Common myeloid progenitor, CD34-positive (primary cell): ENCODE measurements around the gene CYP39A1.

Experiments
- CTCF ChIA-PET: fragments of 350-600 bp; sonication (Branson Sonifier 250); formaldehyde crosslinking; loops from one replicate; lab custom pipeline; 2021; ENCODE audit warnings: antibody characterized with exemption; lab: Charles Lee
- POLR2A ChIA-PET: fragments of 350-600 bp; sonication (Branson Sonifier 250); formaldehyde crosslinking; loops from one replicate; lab custom pipeline; 2021; ENCODE audit warnings: antibody characterized with exemption; lab: Charles Lee
- DNase-seq, 3 donors: peaks; one replicate each; pipeline versions ENCODE4 v3.0.0 to v3.0.0-alpha.2; 2013
- H3K27ac ChIP-seq, 2 experiments: 1 replicate in 1 of 2; 2 replicates in 1 of 2; pipeline ENCODE4 v1.7.0; 2013; ENCODE audit warnings: inconsistent platforms in 2 of 2, low read length in 2 of 2, mild to moderate bottlenecking in 2 of 2, low read depth in 1 of 2, moderate library complexity in 1 of 2; ENCODE audit not compliant: severe bottlenecking in 2 of 2, insufficient read depth in 1 of 2, poor library complexity in 1 of 2
- H3K27me3 ChIP-seq, 5 experiments: replicated peaks in 2 of 5; 1 replicate in 3 of 5; 2 replicates in 2 of 5; pipeline versions ENCODE4 v1.6.1 to v1.7.0; 2013; ENCODE audit warnings: low read length in 4 of 5, mild to moderate bottlenecking in 2 of 5, moderate library complexity in 2 of 5, inconsistent platforms in 1 of 5; ENCODE audit not compliant: insufficient read depth in 5 of 5, control insufficient read depth in 4 of 5
- H3K36me3 ChIP-seq, 4 experiments: 1 replicate in 2 of 4; 2 replicates in 2 of 4; pipeline versions ENCODE4 v1.6.1 to v1.7.0; 2013; ENCODE audit warnings: low read length in 3 of 4, control low read depth in 1 of 4, mild to moderate bottlenecking in 1 of 4; ENCODE audit not compliant: control insufficient read depth in 4 of 4, insufficient read depth in 4 of 4
- H3K4me1 ChIP-seq, 4 experiments: 1 replicate in 3 of 4; 2 replicates in 1 of 4; pipeline versions ENCODE4 v1.6.1 to v1.7.1; 2013; ENCODE audit warnings: low read length in 3 of 4, mild to moderate bottlenecking in 3 of 4, control low read depth in 1 of 4, inconsistent platforms in 1 of 4, moderate library complexity in 1 of 4; ENCODE audit not compliant: control insufficient read depth in 4 of 4, insufficient read depth in 4 of 4; ENCODE audit errors: control extremely low read depth in 1 of 4
- H3K4me3 ChIP-seq, 7 experiments: 1 replicate in 4 of 7; 2 replicates in 3 of 7; pipeline versions ENCODE4 v1.5.1 to v1.7.0; 2013; ENCODE audit warnings: mild to moderate bottlenecking in 7 of 7, low read length in 6 of 7, moderate library complexity in 6 of 7, inconsistent platforms in 2 of 7, low read depth in 2 of 7, control low read depth in 1 of 7; ENCODE audit not compliant: insufficient read depth in 4 of 7, control insufficient read depth in 1 of 7; ENCODE audit errors: extremely low read depth in 1 of 7
- H3K9me3 ChIP-seq, 5 experiments: 1 replicate in 4 of 5; 2 replicates in 1 of 5; pipeline versions ENCODE4 v1.6.1 to v1.7.1; 2013; ENCODE audit warnings: low read length in 4 of 5, mild to moderate bottlenecking in 2 of 5, inconsistent platforms in 1 of 5, low read depth in 1 of 5, moderate library complexity in 1 of 5; ENCODE audit not compliant: control insufficient read depth in 4 of 5, insufficient read depth in 2 of 5; ENCODE audit errors: control extremely low read depth in 1 of 5
- WGBS: methylation state at CpG from one replicate; pipeline ENCODE4 v1.1.5; 2013; ENCODE audit not compliant: insufficient coverage; 5-methylcytosine and 5-hydroxymethylcytosine counted together

The CYP39A1 gene

GRCh38 chr6:46526607-46527006 is 126.0 kb downstream of the CYP39A1 start:
- no peak overlapping the region for H3K27ac ChIP-seq
- H3K4me1 ChIP-seq, result no peaks in the 10 kb centered on the region
- no peak overlapping the region for H3K4me3 ChIP-seq
- no peaks in the 10 kb centered on the region for H3K9me3 ChIP-seq
- 90% methylated on average over 1 of the region's 2 CpGs for WGBS
- POLR2A ChIA-PET, result no interaction called here
- no peaks in the 10 kb centered on the region for H3K27me3 ChIP-seq
- DNase-seq, result no peak
- CTCF ChIA-PET, result interaction anchor here (0.8 to 1.7 kb wide), 3 partner anchors 9 to 16 kb away, joined by 3 to 4 read pairs (median 3); no protein-coding TSS in a partner anchor
- H3K36me3 ChIP-seq, result no peaks in the 10 kb centered on the region

- Histone ChIP-seq H3K27ac (no peak overlapping the region), H3K9me3 (no peaks in the 10 kb centered on the region), H3K4me1 (no peaks in the 10 kb centered on the region), H3K27me3 (no peaks in the 10 kb centered on the region), H3K4me3 (no peak overlapping the region), H3K36me3 (no peaks in the 10 kb centered on the region)
- ChIA-PET CTCF (interaction anchor here (1.7 kb wide), 1 partner anchor 12 kb away, joined by 4 read pairs; no protein-coding TSS in a partner anchor), POLR2A (no interaction called here)
- DNase-seq, result no peak
Measured at GRCh38 chr6:46525583-46525982, 127.0 kb downstream of the CYP39A1 start.

GRCh38 chr6:46521464-46521971 is 131.1 kb downstream of the CYP39A1 start:
- no peaks in the 10 kb centered on the region for H3K4me1 ChIP-seq
- no peak for DNase-seq

GRCh38 chr6:46517202-46517601 is 135.4 kb downstream of the CYP39A1 start:
- Histone ChIP-seq H3K27me3 (no peaks in the 10 kb centered on the region), H3K27ac (no peak overlapping the region), H3K36me3 (no peaks in the 10 kb centered on the region), H3K4me3 (no peak overlapping the region), H3K9me3 (no peaks in the 10 kb centered on the region), H3K4me1 (no peaks in the 10 kb centered on the region)
- ChIA-PET POLR2A (no interaction called here), CTCF (interaction anchor here (0.9 kb wide), 1 partner anchor 10 kb away, joined by 3 read pairs; no protein-coding TSS in a partner anchor)
- no peak for DNase-seq

More at GRCh38 chr6:46521464-46521971, 131.1 kb downstream of the CYP39A1 start:
- Histone ChIP-seq H3K27me3 (no peaks in the 10 kb centered on the region), H3K27ac (no peak overlapping the region), H3K4me3 (no peak overlapping the region), H3K9me3 (no peaks in the 10 kb centered on the region), H3K36me3 (no peaks in the 10 kb centered on the region)
- ChIA-PET CTCF (no interaction called here), POLR2A (no interaction called here)

- H3K27me3 ChIP-seq, result no peaks in the 10 kb centered on the region
- no peak for DNase-seq
Measured at GRCh38 chr6:46513533-46513932, 139.1 kb downstream of the CYP39A1 start.

GRCh38 chr6:46511320-46511719 is 141.3 kb downstream of the CYP39A1 start:
- Histone ChIP-seq H3K36me3 (no peaks in the 10 kb centered on the region), H3K4me3 (no peak overlapping the region), H3K27ac (no peak overlapping the region), H3K4me1 (no peaks in the 10 kb centered on the region), H3K27me3 (no peaks in the 10 kb centered on the region), H3K9me3 (no peaks in the 10 kb centered on the region)
- no peak for DNase-seq
- 98% methylated on average over 7 of the region's 7 CpGs for WGBS
- ChIA-PET POLR2A (no interaction called here), CTCF (interaction anchor here (0.8 to 1.1 kb wide), 2 partner anchors 10 to 20 kb away, joined by 3 read pairs; partner anchors contain the start of gene RCAN2)

More at GRCh38 chr6:46513533-46513932, 139.1 kb downstream of the CYP39A1 start:
- Histone ChIP-seq H3K9me3 (no peaks in the 10 kb centered on the region), H3K4me1 (no peaks in the 10 kb centered on the region), H3K36me3 (no peaks in the 10 kb centered on the region), H3K27ac (no peak overlapping the region), H3K4me3 (no peak overlapping the region)
- WGBS, result 95% methylated on average over 2 of the region's 2 CpGs
- CTCF ChIA-PET, result no interaction called here
- POLR2A ChIA-PET, result no interaction called here

- DNase-seq, result no peak
- POLR2A ChIA-PET, result no interaction called here
- H3K27ac ChIP-seq, result no peak overlapping the region
- H3K9me3 ChIP-seq, result no peaks in the 10 kb centered on the region
- H3K4me3 ChIP-seq, result no peak overlapping the region
- no peaks in the 10 kb centered on the region for H3K36me3 ChIP-seq
- H3K27me3 ChIP-seq, result no peaks in the 10 kb centered on the region
- CTCF ChIA-PET, result interaction anchor here (1.1 kb wide), 1 partner anchor 9 kb away, joined by 3 read pairs; no protein-coding TSS in a partner anchor
- no peaks in the 10 kb centered on the region for H3K4me1 ChIP-seq
Measured at GRCh38 chr6:46510651-46511050, 142.0 kb downstream of the CYP39A1 start.
